PC-3 (cell line): Measurements from ENCODE around the gene RBL1. TPM values are rescaled to one million over a fixed set of nuclear protein-coding genes. Genes with fewer than 3 reads are reported as not detected.

Experiments used
- ATAC-seq: fragments of 200-7000 bp; cut with Tn5 transposase; 2 replicates; pipeline ENCODE4 v1.9.1; 2020; ENCODE audit warnings: mild to moderate bottlenecking, moderate library complexity
- BruUV-seq: library from RNA; stranded (reverse); fragments of 400-500 nt; replicated peaks from 2 replicates; lab custom pipeline; 2021; lab: Mats Ljungman, UMichigan
- CTCF ChIA-PET: fragments of 300-600 bp; sonication (Branson Sonifier 250); formaldehyde crosslinking; loops from one replicate; lab custom pipeline; 2022; ENCODE audit warnings: antibody characterized with exemption; lab: Charles Lee
- POLR2A ChIA-PET: fragments of 300-600 bp; sonication (Branson Sonifier 250); formaldehyde crosslinking; loops from one replicate; lab custom pipeline; 2022; ENCODE audit warnings: antibody characterized with exemption; ENCODE audit not compliant: unreplicated experiment; lab: Charles Lee
- DNase-seq: peaks from one replicate; pipeline ENCODE4 v3.0.0-alpha.2; 2015
- H2AFZ ChIP-seq: fragments of 300-600 bp; sonication (generic); 2 replicates; pipeline ENCODE4 v1.6.0; 2016; ENCODE audit warnings: antibody characterized with exemption, low read length
- H3F3A ChIP-seq: fragments of 300-600 bp; sonication (generic); one replicate; pipeline ENCODE4 v1.6.0; 2017; ENCODE audit warnings: antibody characterized with exemption, low read length, control low read depth, mild to moderate bottlenecking; ENCODE audit not compliant: unreplicated experiment
- H3K27ac ChIP-seq: fragments of 300-600 bp; sonication (generic); 2 replicates; pipeline ENCODE4 v1.5.1; 2016; ENCODE audit warnings: mild to moderate bottlenecking, low read length
- H3K27me3 ChIP-seq: fragments of 300-600 bp; sonication (generic); 2 replicates; pipeline ENCODE4 v1.6.1; 2016; ENCODE audit warnings: low read length, mixed read lengths
- H3K36me3 ChIP-seq: fragments of 300-600 bp; sonication (generic); 2 replicates; pipeline ENCODE4 v1.6.1; 2016; ENCODE audit warnings: low read depth, mixed run types, low read length, mixed read lengths
- H3K4me1 ChIP-seq: fragments of 300-600 bp; sonication (generic); 2 replicates; pipeline ENCODE4 v1.5.1; 2016; ENCODE audit warnings: low read length; ENCODE audit not compliant: insufficient read depth
- H3K4me2 ChIP-seq: fragments of 300-600 bp; sonication (generic); 2 replicates; pipeline ENCODE4 v1.6.0; 2016; ENCODE audit warnings: low read length
- H3K4me3 ChIP-seq: fragments of 300-600 bp; sonication (generic); 2 replicates; pipeline ENCODE4 v1.5.1; 2016; ENCODE audit warnings: mild to moderate bottlenecking, low read length, mixed read lengths
- H3K79me2 ChIP-seq: fragments of 300-600 bp; sonication (generic); 2 replicates; pipeline ENCODE4 v1.6.1; 2017; ENCODE audit warnings: low read length, mixed read lengths
- H3K9ac ChIP-seq: fragments of 300-600 bp; sonication (generic); 2 replicates; pipeline ENCODE4 v1.6.0; 2016; ENCODE audit warnings: mild to moderate bottlenecking, low read length
- H3K9me2 ChIP-seq: fragments of 300-600 bp; sonication (generic); replicated peaks from 2 replicates; pipeline ENCODE4 v1.6.1; 2016; ENCODE audit warnings: mixed run types, low read length, mixed read lengths
- H3K9me3 ChIP-seq: fragments of 300-600 bp; sonication (generic); 2 replicates; pipeline ENCODE4 v1.6.1; 2016; ENCODE audit warnings: low read length, mixed read lengths
- H4K20me1 ChIP-seq: fragments of 300-600 bp; sonication (generic); 2 replicates; pipeline ENCODE4 v1.6.1; 2016; ENCODE audit warnings: low read length, mixed read lengths
- CTCF ChIP-seq: fragments of 300-600 bp; sonication (generic); conservative IDR thresholded peaks from 2 replicates; pipeline ENCODE4 v1.5.1; 2017; ENCODE audit warnings: antibody characterized with exemption, low read depth, mild to moderate bottlenecking, low read length
- EZH2 ChIP-seq: fragments of 300-600 bp; sonication (generic); IDR thresholded peaks from one replicate; pipeline ENCODE4 v1.6.1; 2017; ENCODE audit warnings: antibody characterized with exemption, mild to moderate bottlenecking, low read length; ENCODE audit not compliant: unreplicated experiment
- EZH2phosphoT487 ChIP-seq: fragments of 300-600 bp; sonication (generic); IDR thresholded peaks from 2 replicates; pipeline ENCODE4 v1.6.1; 2018; ENCODE audit warnings: mild to moderate bottlenecking, antibody characterized with exemption, low read length, borderline replicate concordance
- intact Hi-C: fragments of 100-400 bp; cut with micrococcal nuclease; formaldehyde crosslinking; loops from 2 replicates; pipeline ENCODE4 v1.9.0; 2023
- total RNA-seq: library from RNA; depleted of rRNA; stranded (reverse); fragments of >200 nt; gene quantifications from 2 replicates; pipeline ENCODE4 v1.2.3, GENCODE V29; 2014

RBL1 gene
- total RNA-seq, 1 experiment from 2014 or later, result 41.1 TPM

GRCh38 chr20:37142708-37143107 is 46.9 kb upstream of the RBL1 start:
- Histone ChIP-seq H3K27me3 (no peaks in the 10 kb centered on the region), H3K36me3 (no peaks in the 10 kb centered on the region), H3K4me2 (no peak overlapping the region), H3K9me2 (no peaks in the 10 kb centered on the region), H3K9ac (no peak overlapping the region), H4K20me1 (no peaks in the 10 kb centered on the region), H3F3A (no peaks in the 10 kb centered on the region), H3K79me2 (no peaks in the 10 kb centered on the region), H3K4me3 (no peak overlapping the region), H2AFZ (no peak overlapping the region), H3K9me3 (no peaks in the 10 kb centered on the region), H3K4me1 (no peaks in the 10 kb centered on the region), H3K27ac (no peak overlapping the region)
- TF ChIP-seq CTCF, result no peak
- TF ChIP-seq EZH2, result no peak
- TF ChIP-seq EZH2phosphoT487, result no peak
- CTCF ChIA-PET, result interaction anchor here (0.6 kb wide), 1 partner anchor 11 kb away, joined by 6 read pairs; no protein-coding TSS in a partner anchor
- DNase-seq, result no peak
- POLR2A ChIA-PET, result no interaction called here
- BruUV-seq, result no TSS peak
- intact Hi-C loops, result no loop called here
- ATAC-seq, result no peak

DNA sequence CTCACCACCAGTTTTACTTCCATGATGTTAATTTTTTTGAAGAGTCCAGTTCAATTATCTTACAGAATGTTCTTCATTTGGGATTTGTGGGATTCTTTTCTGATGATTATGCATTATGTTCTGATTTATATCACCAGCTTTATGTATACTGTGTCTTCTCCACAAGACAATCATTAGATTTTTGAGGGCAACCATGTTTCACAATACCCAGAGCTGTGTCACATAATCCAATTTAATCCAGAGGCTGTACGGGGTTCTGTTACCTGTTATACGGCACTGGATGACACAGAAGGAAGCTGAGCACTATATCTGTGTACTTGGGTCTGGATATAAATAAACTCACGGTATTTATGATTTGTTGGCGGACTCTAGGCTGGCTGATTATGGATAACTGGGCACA is 41.8 kb upstream of the RBL1 start:
- Histone ChIP-seq H3K9ac (no peak overlapping the region), H3K79me2 (no peaks in the 10 kb centered on the region), H3K36me3 (no peaks in the 10 kb centered on the region), H3K4me2 (no peak overlapping the region), H3F3A (no peaks in the 10 kb centered on the region), H2AFZ (no peak overlapping the region), H3K4me3 (no peak overlapping the region), H3K4me1 (no peaks in the 10 kb centered on the region), H3K9me2 (no peaks in the 10 kb centered on the region), H3K27me3 (peaks cover 11% of the 10 kb centered on the region), H4K20me1 (no peaks in the 10 kb centered on the region), H3K9me3 (no peaks in the 10 kb centered on the region), H3K27ac (no peak overlapping the region)
- ChIA-PET CTCF (no interaction called here), POLR2A (no interaction called here)
- no peak for DNase-seq
- ATAC-seq, result no peak
- intact Hi-C loops, result no loop called here
- no TSS peak for BruUV-seq
- TF ChIP-seq EZH2phosphoT487 (no peak), EZH2 (no peak), CTCF (no peak)

DNA sequence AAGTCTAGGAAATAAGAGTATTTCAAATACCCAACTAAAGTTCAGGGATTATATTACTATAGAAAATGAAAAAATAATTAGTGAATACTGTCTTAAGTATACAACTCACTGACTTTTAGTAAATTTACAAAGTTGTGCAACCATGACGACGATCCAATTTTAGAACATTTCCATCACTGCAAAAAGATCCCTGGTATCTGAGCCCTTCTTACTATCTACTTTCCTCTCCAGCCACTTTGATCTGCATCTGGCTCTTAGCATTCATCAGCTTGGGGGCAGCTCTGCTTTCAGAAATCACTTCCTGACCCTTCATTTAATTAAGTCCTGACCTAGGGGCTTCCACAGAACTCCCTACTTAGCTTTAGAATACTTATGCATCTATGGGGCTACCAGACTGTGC is 38.2 kb upstream of the RBL1 start:
- BruUV-seq, result no TSS peak
- intact Hi-C loops, result no loop called here
- Histone ChIP-seq H3K27me3 (peaks cover 15% of the 10 kb centered on the region), H3K9ac (no peak overlapping the region), H3K4me2 (no peak overlapping the region), H3K9me3 (no peaks in the 10 kb centered on the region), H4K20me1 (no peaks in the 10 kb centered on the region), H3F3A (no peaks in the 10 kb centered on the region), H3K27ac (no peak overlapping the region), H3K4me1 (no peaks in the 10 kb centered on the region), H3K9me2 (no peaks in the 10 kb centered on the region), H3K36me3 (no peaks in the 10 kb centered on the region), H3K4me3 (no peak overlapping the region), H2AFZ (no peak overlapping the region), H3K79me2 (no peaks in the 10 kb centered on the region)
- ChIA-PET CTCF (no interaction called here), POLR2A (interaction anchor here (0.7 kb wide), 1 partner anchor 62 kb away, joined by 3 read pairs; no protein-coding TSS in a partner anchor)
- no peak for ATAC-seq
- TF ChIP-seq EZH2 (no peak), CTCF (no peak), EZH2phosphoT487 (no peak)
- DNase-seq, result no peak
